Neutrophil (primary cell): ENCODE measurements around the gene PLA2G3.

Source experiments
- H3K27ac ChIP-seq: fragments of 200-600 bp; sonication (generic); 2 replicates; pipeline ENCODE4 v1.5.1; 2016; ENCODE audit warnings: mild to moderate bottlenecking, moderate library complexity
- H3K27me3 ChIP-seq: fragments of 200-600 bp; sonication (generic); 2 replicates; pipeline ENCODE4 v1.6.0; 2016; ENCODE audit warnings: mild to moderate bottlenecking
- H3K36me3 ChIP-seq: fragments of 200-600 bp; sonication (generic); 2 replicates; pipeline ENCODE4 v1.5.1; 2017
- H3K4me1 ChIP-seq, 2 experiments: fragments of 200-600 bp in 1 of 2; sonication (generic) in 1 of 2; 1 replicate in 1 of 2; 2 replicates in 1 of 2; pipeline versions ENCODE4 v1.5.1 to v1.6.1; 2013 to 2016; ENCODE audit warnings: low read depth in 1 of 2, low read length in 1 of 2, mild to moderate bottlenecking in 1 of 2, moderate library complexity in 1 of 2; ENCODE audit not compliant: control insufficient read depth in 1 of 2, insufficient read depth in 1 of 2
- H3K4me3 ChIP-seq, 2 experiments: fragments of 200-600 bp in 1 of 2; sonication (generic) in 1 of 2; 1 replicate in 1 of 2; 2 replicates in 1 of 2; pipeline ENCODE4 v1.5.1; 2013 to 2016; ENCODE audit warnings: low read depth in 1 of 2, low read length in 1 of 2, mild to moderate bottlenecking in 1 of 2, moderate library complexity in 1 of 2
- H3K9me3 ChIP-seq: fragments of 200-600 bp; sonication (generic); 2 replicates; pipeline ENCODE4 v1.5.1; 2016
- TF ChIP-seq, protein P1 (sequence below): fragments of 200-600 bp; sonication (generic); IDR thresholded peaks from 2 replicates; pipeline ENCODE4 v1.5.1; 2016; ENCODE audit warnings: antibody characterized with exemption

PLA2G3 gene

DNA sequence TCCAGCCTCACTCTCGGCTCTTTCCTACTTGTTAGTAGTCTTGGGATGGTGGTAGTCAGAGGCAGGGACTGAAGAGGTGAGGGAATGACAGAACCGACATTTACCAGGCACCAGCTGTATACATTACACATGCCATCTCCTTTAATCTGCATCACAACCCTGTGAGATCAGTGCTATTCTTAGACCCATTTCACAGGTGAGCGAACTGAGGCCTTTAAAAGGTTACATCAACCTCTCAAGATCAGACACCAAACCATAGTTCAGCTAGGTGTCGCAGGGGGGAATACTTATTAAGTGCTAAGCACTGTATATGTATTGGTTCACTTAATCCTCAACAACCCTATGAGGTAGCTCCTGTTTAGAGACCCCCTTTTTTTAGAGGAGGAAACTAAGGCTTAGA is 5.6 kb downstream of the PLA2G3 start:
- no peak overlapping the region for H3K4me3 ChIP-seq
- H3K9me3 ChIP-seq = no peaks in the 10 kb centered on the region
- no peaks in the 10 kb centered on the region for H3K36me3 ChIP-seq
- H3K4me1 ChIP-seq = peaks cover 0 to 3% of the 10 kb centered on the region in 2 experiments
- peaks cover 8% of the 10 kb centered on the region for H3K27me3 ChIP-seq
- TF ChIP-seq, protein P1, sequence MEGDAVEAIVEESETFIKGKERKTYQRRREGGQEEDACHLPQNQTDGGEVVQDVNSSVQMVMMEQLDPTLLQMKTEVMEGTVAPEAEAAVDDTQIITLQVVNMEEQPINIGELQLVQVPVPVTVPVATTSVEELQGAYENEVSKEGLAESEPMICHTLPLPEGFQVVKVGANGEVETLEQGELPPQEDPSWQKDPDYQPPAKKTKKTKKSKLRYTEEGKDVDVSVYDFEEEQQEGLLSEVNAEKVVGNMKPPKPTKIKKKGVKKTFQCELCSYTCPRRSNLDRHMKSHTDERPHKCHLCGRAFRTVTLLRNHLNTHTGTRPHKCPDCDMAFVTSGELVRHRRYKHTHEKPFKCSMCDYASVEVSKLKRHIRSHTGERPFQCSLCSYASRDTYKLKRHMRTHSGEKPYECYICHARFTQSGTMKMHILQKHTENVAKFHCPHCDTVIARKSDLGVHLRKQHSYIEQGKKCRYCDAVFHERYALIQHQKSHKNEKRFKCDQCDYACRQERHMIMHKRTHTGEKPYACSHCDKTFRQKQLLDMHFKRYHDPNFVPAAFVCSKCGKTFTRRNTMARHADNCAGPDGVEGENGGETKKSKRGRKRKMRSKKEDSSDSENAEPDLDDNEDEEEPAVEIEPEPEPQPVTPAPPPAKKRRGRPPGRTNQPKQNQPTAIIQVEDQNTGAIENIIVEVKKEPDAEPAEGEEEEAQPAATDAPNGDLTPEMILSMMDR = no peak
- H3K27ac ChIP-seq = no peak overlapping the region

DNA sequence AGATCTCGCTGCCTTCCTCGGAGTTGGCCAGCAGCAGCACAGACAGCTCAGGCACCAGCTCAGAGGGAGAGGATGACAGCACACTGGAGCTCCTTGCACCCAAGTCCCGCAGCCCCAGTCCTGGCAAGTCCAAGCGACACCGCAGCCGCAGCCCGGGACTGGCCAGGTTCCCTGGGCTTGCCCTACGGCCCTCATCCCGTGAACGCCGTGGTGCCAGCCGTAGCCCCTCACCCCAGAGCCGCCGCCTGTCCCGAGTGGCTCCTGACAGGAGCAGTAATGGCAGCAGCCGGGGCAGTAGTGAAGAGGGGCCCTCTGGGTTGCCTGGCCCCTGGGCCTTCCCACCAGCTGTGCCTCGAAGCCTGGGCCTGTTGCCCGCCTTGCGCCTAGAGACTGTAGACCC is 6.4 kb downstream of the PLA2G3 start:
- H3K9me3 ChIP-seq = no peaks in the 10 kb centered on the region
- H3K36me3 ChIP-seq = no peaks in the 10 kb centered on the region
- TF ChIP-seq, protein P1 = no peak
- peaks cover 0 to 3% of the 10 kb centered on the region in 2 experiments for H3K4me1 ChIP-seq
- H3K4me3 ChIP-seq = no peak overlapping the region
- H3K27ac ChIP-seq = no peak overlapping the region
- H3K27me3 ChIP-seq = peaks cover under 1% of the 10 kb centered on the region

DNA sequence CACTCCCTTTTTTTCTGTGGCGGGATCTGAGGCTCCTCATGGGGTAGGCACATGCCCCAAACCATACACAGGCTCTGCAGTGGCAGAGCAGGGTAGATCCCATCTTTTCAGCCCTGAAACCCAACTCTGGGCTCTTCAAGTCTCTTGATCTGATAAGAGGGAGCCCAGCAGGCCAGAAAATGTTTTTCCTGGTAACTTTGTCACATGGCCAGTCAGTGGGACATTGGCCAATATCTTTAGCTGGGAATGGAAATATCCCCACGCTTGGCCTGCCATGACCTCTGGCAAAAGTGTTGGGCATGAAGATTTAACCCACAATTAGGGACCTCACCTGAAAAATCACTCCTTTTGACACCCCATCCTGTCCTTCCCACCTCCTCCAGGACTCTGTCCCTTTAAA is 9.4 kb downstream of the PLA2G3 start:
- Histone ChIP-seq H3K36me3 (no peaks in the 10 kb centered on the region), H3K4me3 (no peak overlapping the region)
- TF ChIP-seq, protein P1 = no peak

DNA sequence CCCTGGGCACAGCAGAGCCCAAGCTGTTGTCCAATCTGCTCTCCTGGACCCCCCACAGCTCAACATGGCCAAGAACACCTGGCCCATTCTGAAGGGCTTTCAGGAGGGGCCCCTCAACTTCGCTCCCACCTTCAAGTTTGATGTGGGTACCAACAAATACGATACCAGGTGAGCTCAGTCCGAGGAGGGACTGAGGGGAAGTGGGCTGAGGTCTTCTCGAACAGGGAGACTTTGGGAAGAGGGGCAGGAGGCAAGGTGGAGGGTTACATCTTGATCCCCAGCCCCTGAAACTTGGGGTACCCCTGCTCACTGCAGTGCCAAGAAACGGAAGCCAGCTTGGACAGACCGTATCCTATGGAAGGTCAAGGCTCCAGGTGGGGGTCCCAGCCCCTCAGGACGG is 12.2 kb downstream of the PLA2G3 start:
- Histone ChIP-seq H3K9me3 (no peaks in the 10 kb centered on the region), H3K4me3 (no peak overlapping the region), H3K4me1 (no peaks in the 10 kb centered on the region), H3K27ac (no peak overlapping the region), H3K27me3 (peaks cover 6% of the 10 kb centered on the region), H3K36me3 (no peaks in the 10 kb centered on the region)
- TF ChIP-seq, protein P1 = no peak

More for the DNA sequence above, 9.4 kb downstream of the PLA2G3 start:
- Histone ChIP-seq H3K4me1 (no peaks in the 10 kb centered on the region), H3K9me3 (no peaks in the 10 kb centered on the region), H3K27ac (no peak overlapping the region), H3K27me3 (peaks cover 6% of the 10 kb centered on the region)

DNA sequence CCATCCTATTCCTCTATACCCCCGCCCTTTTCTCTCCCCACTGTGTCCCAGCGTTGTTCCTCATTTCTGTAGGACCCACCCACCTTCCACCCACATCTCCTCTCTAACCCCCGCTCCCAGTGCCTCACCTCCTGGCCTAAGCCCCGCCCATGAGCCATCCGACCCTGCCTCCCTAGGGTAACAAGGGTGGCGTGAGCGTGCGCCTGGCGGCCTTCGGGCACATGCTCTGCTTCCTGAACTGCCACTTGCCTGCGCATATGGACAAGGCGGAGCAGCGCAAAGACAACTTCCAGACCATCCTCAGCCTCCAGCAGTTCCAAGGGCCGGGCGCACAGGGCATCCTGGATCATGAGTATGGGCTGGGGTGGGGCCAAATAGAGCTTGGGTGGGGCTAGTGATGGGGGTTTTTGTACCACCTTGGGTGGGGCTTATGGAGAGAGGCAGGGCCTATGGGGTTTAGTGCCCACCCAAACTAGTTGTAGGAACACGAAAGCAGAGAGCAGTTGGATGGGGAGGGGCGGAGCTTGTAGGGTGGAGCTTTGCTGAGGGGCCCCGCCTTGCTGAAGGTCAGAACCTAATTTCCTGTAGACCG is 13.0 kb downstream of the PLA2G3 start:
- TF ChIP-seq, protein P1 = no peak
- Histone ChIP-seq H3K4me3 (no peak overlapping the region), H3K27ac (no peak overlapping the region), H3K36me3 (no peaks in the 10 kb centered on the region), H3K27me3 (peaks cover 6% of the 10 kb centered on the region), H3K9me3 (no peaks in the 10 kb centered on the region), H3K4me1 (no peaks in the 10 kb centered on the region)

DNA sequence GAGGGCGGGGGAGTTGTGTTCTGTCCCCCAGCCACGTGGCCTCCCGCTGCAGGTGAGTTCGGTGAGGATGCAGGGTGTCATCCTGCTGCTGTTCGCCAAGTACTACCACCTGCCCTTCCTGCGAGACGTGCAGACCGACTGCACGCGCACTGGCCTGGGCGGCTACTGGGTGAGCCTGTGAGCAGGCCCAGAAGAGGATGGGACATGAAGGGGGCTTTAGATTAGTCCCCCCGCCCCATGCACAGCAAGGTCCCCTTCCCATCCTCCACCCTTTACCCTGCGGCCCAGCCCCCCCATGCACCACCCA is 13.5 kb downstream of the PLA2G3 start:
- Histone ChIP-seq H3K9me3 (no peaks in the 10 kb centered on the region), H3K27ac (no peak overlapping the region), H3K4me1 (no peaks in the 10 kb centered on the region), H3K36me3 (no peaks in the 10 kb centered on the region), H3K27me3 (peaks cover 6% of the 10 kb centered on the region), H3K4me3 (no peak overlapping the region)
- TF ChIP-seq, protein P1 = no peak
